ENCODE measurements around the gene CD109.
"Not testable (repeated sequence)": the region's sequence is repeated elsewhere in the genome, so short reads cannot be mapped to it uniquely, and the experiment has no call there.

CD109 gene

DNA sequence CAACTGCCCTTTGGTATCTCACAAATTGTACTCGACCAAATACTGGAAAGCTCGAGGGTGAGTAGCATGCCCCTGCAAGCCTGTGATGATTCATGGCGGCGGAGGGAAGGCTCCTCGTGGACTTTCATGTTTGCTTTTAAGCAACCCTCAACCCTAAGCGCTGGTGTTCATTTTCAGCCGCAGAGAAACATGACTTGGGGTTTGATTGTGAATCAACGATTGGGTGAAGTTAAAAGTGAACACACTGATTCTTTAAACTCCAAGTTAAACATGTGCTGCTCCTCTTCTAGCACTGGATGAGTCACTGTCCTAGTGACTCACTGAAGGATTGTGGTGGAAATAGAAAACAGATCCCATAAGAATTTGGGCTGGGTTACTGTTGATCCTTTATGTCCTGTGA, 8.3 kb downstream of the CD109 start:
- TF ChIP-seq, protein P1, sequence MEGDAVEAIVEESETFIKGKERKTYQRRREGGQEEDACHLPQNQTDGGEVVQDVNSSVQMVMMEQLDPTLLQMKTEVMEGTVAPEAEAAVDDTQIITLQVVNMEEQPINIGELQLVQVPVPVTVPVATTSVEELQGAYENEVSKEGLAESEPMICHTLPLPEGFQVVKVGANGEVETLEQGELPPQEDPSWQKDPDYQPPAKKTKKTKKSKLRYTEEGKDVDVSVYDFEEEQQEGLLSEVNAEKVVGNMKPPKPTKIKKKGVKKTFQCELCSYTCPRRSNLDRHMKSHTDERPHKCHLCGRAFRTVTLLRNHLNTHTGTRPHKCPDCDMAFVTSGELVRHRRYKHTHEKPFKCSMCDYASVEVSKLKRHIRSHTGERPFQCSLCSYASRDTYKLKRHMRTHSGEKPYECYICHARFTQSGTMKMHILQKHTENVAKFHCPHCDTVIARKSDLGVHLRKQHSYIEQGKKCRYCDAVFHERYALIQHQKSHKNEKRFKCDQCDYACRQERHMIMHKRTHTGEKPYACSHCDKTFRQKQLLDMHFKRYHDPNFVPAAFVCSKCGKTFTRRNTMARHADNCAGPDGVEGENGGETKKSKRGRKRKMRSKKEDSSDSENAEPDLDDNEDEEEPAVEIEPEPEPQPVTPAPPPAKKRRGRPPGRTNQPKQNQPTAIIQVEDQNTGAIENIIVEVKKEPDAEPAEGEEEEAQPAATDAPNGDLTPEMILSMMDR (IDR thresholded peaks at IDR 0.05), result no peak
- no peak overlapping the region for H3K27ac ChIP-seq

DNA sequence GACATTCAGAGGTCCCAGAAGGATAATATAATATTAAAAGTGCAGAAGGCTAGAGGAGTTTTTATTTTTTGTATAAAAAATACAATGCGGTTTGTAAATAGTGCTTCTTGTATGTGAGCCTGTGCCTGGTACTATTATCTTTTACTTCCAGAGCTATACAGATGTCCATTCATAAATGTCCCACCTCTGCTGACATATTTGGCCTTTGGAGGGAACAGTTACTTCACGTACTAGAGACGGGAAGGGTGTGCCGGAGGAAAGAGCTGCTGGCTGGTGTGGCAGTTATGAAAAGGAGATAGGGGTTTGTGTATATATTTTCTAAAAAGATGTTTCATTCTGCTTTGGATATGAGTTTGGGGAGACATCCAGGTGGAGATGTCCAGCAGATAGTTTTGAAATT, 8.8 kb downstream of the CD109 start:
- TF ChIP-seq, protein P1 (IDR thresholded peaks at IDR 0.05), result no peak
- no peak for TF ChIP-seq ZFX (IDR thresholded peaks at IDR 0.05; ENCODE audit: borderline replicate concordance)
- H3K27ac ChIP-seq, result no peak overlapping the region

DNA sequence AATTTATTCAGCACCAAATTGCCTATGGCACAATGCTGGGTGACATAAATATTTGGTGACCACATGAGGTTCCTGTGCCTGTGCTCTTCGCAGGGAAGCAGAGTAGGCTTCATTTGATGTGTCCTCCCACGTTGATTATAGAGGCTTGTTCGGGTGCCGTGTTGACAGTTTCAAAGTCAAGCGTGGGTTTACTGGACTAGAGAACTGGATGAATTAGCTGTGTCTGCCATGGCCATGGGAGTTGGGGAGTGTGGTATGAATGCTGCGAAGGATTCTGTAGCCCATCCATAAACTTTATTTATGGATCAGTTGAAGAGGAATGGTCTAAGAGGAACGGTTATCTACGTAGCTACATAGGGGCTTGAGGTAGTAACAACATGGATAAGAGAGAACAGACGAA, 11.0 kb downstream of the CD109 start:
- TF ChIP-seq ZFX (IDR thresholded peaks at IDR 0.05; ENCODE audit: borderline replicate concordance), result no peak
- TF ChIP-seq, protein P1 (IDR thresholded peaks at IDR 0.05), result no peak

DNA sequence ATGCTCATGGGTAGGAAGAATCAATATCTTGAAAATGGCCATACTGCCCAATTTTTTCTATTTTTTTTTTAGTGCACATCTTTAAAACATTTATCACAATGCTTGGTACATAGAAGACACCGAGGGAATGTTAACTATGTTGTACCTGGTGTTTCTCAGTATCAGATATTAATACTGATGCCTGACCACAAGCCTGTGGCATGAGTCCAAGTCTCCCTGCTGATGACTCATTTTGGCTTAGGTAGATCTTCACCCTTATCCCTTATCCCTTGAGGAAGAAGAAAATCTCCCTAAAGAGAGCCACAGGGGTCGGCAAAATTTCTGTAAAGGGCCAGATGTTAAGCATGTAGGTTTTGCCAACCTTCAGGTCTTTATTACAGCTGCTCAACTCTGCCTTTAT, 14.5 kb downstream of the CD109 start:
- no peak overlapping the region for H3K27ac ChIP-seq
- TF ChIP-seq, protein P1 (IDR thresholded peaks at IDR 0.05), result no peak
- no peak for TF ChIP-seq ZFX (IDR thresholded peaks at IDR 0.05; ENCODE audit: borderline replicate concordance)

More for the DNA sequence above, 11.0 kb downstream of the CD109 start:
- no peak overlapping the region for H3K27ac ChIP-seq

DNA sequence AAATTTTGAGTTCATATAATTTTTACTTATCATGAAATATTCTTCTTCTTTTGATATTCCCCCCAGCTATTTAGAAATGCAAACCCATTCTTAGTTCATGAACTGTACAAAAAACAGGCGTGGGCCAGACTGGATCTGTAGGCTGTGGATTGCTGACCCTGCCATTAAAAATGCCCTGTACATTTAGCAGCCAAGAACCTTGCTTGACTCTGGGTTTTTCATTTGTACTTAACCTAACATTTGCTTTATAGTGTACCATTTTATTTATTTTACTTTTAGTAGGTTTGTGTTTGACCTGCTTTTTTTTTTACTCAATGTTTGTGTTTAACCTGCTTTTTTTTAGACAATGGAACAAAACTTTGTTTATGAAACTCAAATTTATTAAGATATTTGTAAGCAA, 14.9 kb downstream of the CD109 start:
- no peak overlapping the region for H3K27ac ChIP-seq
- TF ChIP-seq, protein P1 (IDR thresholded peaks at IDR 0.05), result no peak
- TF ChIP-seq ZFX (IDR thresholded peaks at IDR 0.05; ENCODE audit: borderline replicate concordance), result no peak

DNA sequence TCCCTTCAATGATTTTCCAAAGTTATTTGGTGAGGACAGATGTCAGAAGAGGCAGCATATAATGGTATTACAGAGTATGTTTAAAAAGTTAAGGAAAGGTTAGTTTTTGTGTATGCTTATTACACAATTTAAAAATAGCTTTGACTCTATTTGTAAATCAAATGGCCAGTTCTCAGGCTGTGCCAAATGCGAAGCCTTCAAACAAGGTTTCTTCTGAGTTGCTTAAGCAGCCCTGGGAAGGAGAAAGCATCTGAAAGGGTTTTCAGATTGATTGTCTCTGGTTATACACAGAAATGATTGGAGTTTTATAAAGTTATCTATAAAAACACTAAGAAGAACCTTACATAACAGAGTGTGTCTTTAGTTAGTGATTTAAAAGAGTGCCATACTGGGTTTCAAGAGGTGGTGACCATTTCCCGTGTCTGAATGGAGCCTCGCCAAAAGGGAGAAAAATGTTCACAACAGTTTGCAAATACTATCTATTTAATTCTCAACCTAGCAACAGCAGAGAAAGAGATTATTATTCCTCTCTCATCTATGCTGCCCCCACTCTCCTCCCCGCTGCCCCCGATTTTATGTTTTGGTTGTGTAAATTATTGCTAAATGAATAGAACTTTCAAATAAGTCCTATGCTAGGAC, 16.7 kb downstream of the CD109 start:
- TF ChIP-seq, protein P1 (IDR thresholded peaks at IDR 0.05), result no peak
- TF ChIP-seq ZFX (IDR thresholded peaks at IDR 0.05; ENCODE audit: borderline replicate concordance), result no peak

DNA sequence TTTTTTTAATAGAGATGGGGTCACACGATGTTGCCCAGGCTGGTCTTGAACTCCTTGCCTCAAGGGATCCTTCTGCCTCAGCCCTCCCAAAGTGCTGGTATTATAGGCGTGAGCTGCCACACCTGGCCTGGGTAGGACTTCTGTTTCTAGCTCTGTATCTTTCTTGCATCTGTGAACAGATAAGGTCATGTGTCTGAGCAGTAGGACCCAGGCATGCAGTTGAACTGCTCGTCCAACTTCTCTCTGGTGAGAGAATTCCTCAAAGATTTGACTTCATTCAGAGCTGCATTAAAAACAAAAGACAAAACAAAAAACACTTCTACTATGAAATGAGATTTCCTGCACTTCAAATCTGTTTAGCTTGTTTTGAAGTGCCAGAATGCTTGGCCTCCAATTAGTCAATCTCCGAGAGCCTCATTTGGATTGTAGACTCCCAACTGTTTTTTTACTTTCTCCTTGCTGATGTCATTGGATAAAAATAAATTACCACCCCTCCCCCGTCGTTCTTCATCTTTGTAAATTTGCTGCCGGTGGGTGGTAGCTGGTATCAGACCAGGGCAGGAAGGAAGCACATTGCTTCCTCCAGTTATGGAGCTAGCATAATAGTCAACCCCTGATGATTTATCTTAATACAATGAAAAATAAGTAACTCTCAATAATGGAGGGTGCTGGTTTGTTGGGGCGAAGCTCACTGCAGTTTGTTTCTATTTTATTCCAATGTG, 17.6 kb downstream of the CD109 start:
- no peak overlapping the region for H3K27ac ChIP-seq
- TF ChIP-seq, protein P1 (IDR thresholded peaks at IDR 0.05), result no peak
- no peak for TF ChIP-seq ZFX (IDR thresholded peaks at IDR 0.05; ENCODE audit: borderline replicate concordance)

More for the DNA sequence above, 16.7 kb downstream of the CD109 start:
- H3K27ac ChIP-seq, result no peak overlapping the region

DNA sequence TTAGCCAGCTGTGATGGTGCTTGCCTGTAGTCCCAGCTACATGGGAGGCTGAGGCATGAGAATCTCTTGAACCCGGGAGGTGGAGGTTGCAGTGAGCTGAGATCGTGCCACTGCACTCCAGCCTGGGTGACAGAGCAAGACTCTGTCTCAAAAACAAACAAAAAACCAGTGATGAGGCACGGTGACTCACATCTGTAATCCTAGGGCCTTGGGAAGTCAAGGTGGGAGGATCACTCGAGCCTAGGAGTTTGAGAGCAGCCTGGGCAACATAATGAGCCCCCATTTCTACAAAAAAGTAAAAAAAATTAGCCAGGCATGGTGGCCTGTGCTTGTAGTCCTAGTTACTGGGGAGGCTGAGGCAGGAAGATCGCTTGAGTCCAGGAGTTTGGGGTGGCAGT, 19.1 kb downstream of the CD109 start:
- H3K27ac ChIP-seq, result not testable (repeated sequence)

Measured in 22Rv1 (cell line).